Mesenchymal stem cell (in vitro differentiated cells and primary cell): Measurements from ENCODE around the gene TCAF1.
A peak's percentile ranks its signal among the peaks of the same experiment; 100 is the strongest.

Experiments
- DNase-seq: peaks from one replicate; pipeline ENCODE4 v3.0.0-alpha.2; 2013
- H2AFZ ChIP-seq: one replicate; pipeline ENCODE4 v1.6.1; 2013; ENCODE audit warnings: low read depth, mild to moderate bottlenecking, control low read depth, inconsistent platforms, low read length, moderate library complexity
- H2AK5ac ChIP-seq: 2 replicates; pipeline ENCODE4 v1.6.1; 2013; ENCODE audit warnings: low read length, moderate library complexity, mild to moderate bottlenecking, inconsistent platforms; ENCODE audit not compliant: severe bottlenecking
- H2BK120ac ChIP-seq: one replicate; pipeline ENCODE4 v1.6.1; 2013; ENCODE audit warnings: low read depth, mild to moderate bottlenecking, inconsistent platforms, low read length, moderate library complexity
- H2BK12ac ChIP-seq, 2 experiments: one replicate each; pipeline ENCODE4 v1.6.1; 2013; ENCODE audit warnings: inconsistent platforms in 2 of 2, low read length in 2 of 2, mild to moderate bottlenecking in 2 of 2, moderate library complexity in 2 of 2, control low read depth in 1 of 2
- H2BK15ac ChIP-seq: one replicate; pipeline ENCODE4 v1.6.1; 2013; ENCODE audit warnings: mild to moderate bottlenecking, low read depth, inconsistent platforms; ENCODE audit not compliant: poor library complexity, severe bottlenecking
- H2BK5ac ChIP-seq: 2 replicates; pipeline ENCODE4 v1.6.1; 2013; ENCODE audit warnings: low read depth, mild to moderate bottlenecking, low read length, control low read depth, inconsistent platforms; ENCODE audit not compliant: poor library complexity, severe bottlenecking
- H3K14ac ChIP-seq, 2 experiments: one replicate each; pipeline ENCODE4 v1.6.1; 2013; ENCODE audit warnings: inconsistent platforms in 2 of 2, low read length in 2 of 2, control low read depth in 1 of 2, mild to moderate bottlenecking in 1 of 2, moderate library complexity in 1 of 2
- H3K18ac ChIP-seq, 2 experiments: one replicate each; pipeline ENCODE4 v1.6.1; 2013; ENCODE audit warnings: inconsistent platforms in 2 of 2, low read length in 2 of 2, control low read depth in 1 of 2, low read depth in 1 of 2, mild to moderate bottlenecking in 1 of 2
- H3K23ac ChIP-seq, 2 experiments: one replicate each; pipeline ENCODE4 v1.6.1; 2013; ENCODE audit warnings: inconsistent platforms in 2 of 2, low read length in 2 of 2, mild to moderate bottlenecking in 2 of 2, moderate library complexity in 2 of 2, control low read depth in 1 of 2
- H3K27ac ChIP-seq: 2 replicates; pipeline ENCODE4 v1.5.1; 2013; ENCODE audit warnings: mild to moderate bottlenecking, moderate library complexity, low read length, control low read depth, inconsistent platforms; ENCODE audit not compliant: poor library complexity, severe bottlenecking
- H3K27me3 ChIP-seq, 2 experiments: 2 replicates each; pipeline versions ENCODE4 v1.6.1 to v1.7.0; 2013; ENCODE audit warnings: low read length in 2 of 2, mild to moderate bottlenecking in 2 of 2, moderate library complexity in 2 of 2, control low read depth in 1 of 2, inconsistent platforms in 1 of 2; ENCODE audit not compliant: control insufficient read depth in 1 of 2, insufficient read depth in 1 of 2
- H3K36me3 ChIP-seq, 2 experiments: 2 replicates each; pipeline versions ENCODE4 v1.6.1 to v1.7.0; 2013; ENCODE audit warnings: low read length in 2 of 2, control low read depth in 1 of 2, inconsistent platforms in 1 of 2, low read depth in 1 of 2, mild to moderate bottlenecking in 1 of 2; ENCODE audit not compliant: insufficient read depth in 2 of 2, control insufficient read depth in 1 of 2
- H3K4ac ChIP-seq, 2 experiments: one replicate each; pipeline ENCODE4 v1.6.1; 2013; ENCODE audit warnings: inconsistent platforms in 2 of 2, low read length in 2 of 2, mild to moderate bottlenecking in 2 of 2, moderate library complexity in 2 of 2, control low read depth in 1 of 2, low read depth in 1 of 2
- H3K4me1 ChIP-seq: 2 replicates; pipeline ENCODE4 v1.6.1; 2013; ENCODE audit warnings: low read depth, low read length, control low read depth; ENCODE audit not compliant: control insufficient read depth, insufficient read depth
- H3K4me2 ChIP-seq: 2 replicates; pipeline ENCODE4 v1.6.1; 2013; ENCODE audit warnings: low read length, mild to moderate bottlenecking, inconsistent platforms; ENCODE audit not compliant: poor library complexity, severe bottlenecking
- H3K4me3 ChIP-seq, 2 experiments: 2 replicates each; pipeline versions ENCODE4 v1.5.1 to v1.7.0; 2013; ENCODE audit warnings: low read length in 2 of 2, mild to moderate bottlenecking in 2 of 2, control low read depth in 1 of 2, low read depth in 1 of 2; ENCODE audit not compliant: insufficient read depth in 1 of 2
- H3K79me1 ChIP-seq: replicated peaks from 2 replicates; pipeline ENCODE4 v1.6.1; 2013; ENCODE audit warnings: mild to moderate bottlenecking, control low read depth, low read length, inconsistent platforms; ENCODE audit not compliant: poor library complexity, severe bottlenecking
- H3K9ac ChIP-seq: 2 replicates; pipeline ENCODE4 v1.7.0; 2013; ENCODE audit warnings: mild to moderate bottlenecking, low read length, moderate library complexity
- H3K9me3 ChIP-seq: 2 replicates; pipeline ENCODE4 v1.7.0; 2013; ENCODE audit warnings: mild to moderate bottlenecking, low read length; ENCODE audit not compliant: control insufficient read depth
- H4K8ac ChIP-seq: one replicate; pipeline ENCODE4 v1.6.1; 2013; ENCODE audit warnings: inconsistent platforms, mild to moderate bottlenecking, low read length, moderate library complexity
- H4K91ac ChIP-seq: one replicate; pipeline ENCODE4 v1.6.1; 2013; ENCODE audit warnings: mild to moderate bottlenecking, low read length, inconsistent platforms
- WGBS: methylation state at CpG from one replicate; pipeline ENCODE4 v1.1.7; 2013; ENCODE audit warnings: mixed read lengths; 5-methylcytosine and 5-hydroxymethylcytosine counted together

The TCAF1 gene

GRCh38 chr7:143884241-143884968 is 17.6 kb downstream of the TCAF1 start:
- no peaks in the 10 kb centered on the region for H3K27me3 ChIP-seq
- H2BK15ac ChIP-seq: no peak overlapping the region
- peak overlapping the region; percentile 89 for H3K9ac ChIP-seq
- H2BK12ac ChIP-seq: no peak overlapping the region
- peaks cover 0 to 2% of the 10 kb centered on the region in 2 experiments for H3K36me3 ChIP-seq
- H3K23ac ChIP-seq: no peak overlapping the region
- no peak overlapping the region for H4K8ac ChIP-seq
- H3K4me2 ChIP-seq: peak overlapping the region; percentile 88
- H2BK5ac ChIP-seq: no peak overlapping the region
- H3K4me3 ChIP-seq: peak overlapping the region; percentile 68 to 86
- no peak overlapping the region for H3K14ac ChIP-seq
- peak overlapping the region; percentile 39 for H2AK5ac ChIP-seq
- H4K91ac ChIP-seq: no peak overlapping the region
- H3K79me1 ChIP-seq: peaks cover 19% of the 10 kb centered on the region
- H3K27ac ChIP-seq: no peak overlapping the region
- peaks cover 4% of the 10 kb centered on the region for H3K4me1 ChIP-seq
- peaks cover 7% of the 10 kb centered on the region for H3K9me3 ChIP-seq
- no peak for DNase-seq
- H2AFZ ChIP-seq: no peak overlapping the region
- H2BK120ac ChIP-seq: peak overlapping the region; percentile 71
- 46% methylated on average over 6 of the region's 11 CpGs for WGBS
- peak overlapping the region in 1 of 2 experiments; percentile 80 for H3K18ac ChIP-seq
- H3K4ac ChIP-seq: peak overlapping the region; percentile 67 to 95

GRCh38 chr7:143882604-143883078 is 19.3 kb downstream of the TCAF1 start:
- Histone ChIP-seq H4K91ac (no peak overlapping the region), H2BK12ac (peak overlapping the region in 1 of 2 experiments; percentile 63), H3K4me1 (peaks cover 4% of the 10 kb centered on the region), H2BK15ac (no peak overlapping the region), H3K18ac (peak overlapping the region; percentile 68 to 96), H2BK5ac (no peak overlapping the region), H4K8ac (no peak overlapping the region), H3K4me2 (peak overlapping the region; percentile 77), H3K4ac (peak overlapping the region in 1 of 2 experiments; percentile 75), H2AK5ac (no peak overlapping the region), H3K4me3 (peak overlapping the region; percentile 87 to 89), H3K9me3 (no peaks in the 10 kb centered on the region), H3K9ac (peak overlapping the region; percentile 88), H3K27ac (peak overlapping the region; percentile 72), H3K23ac (no peak overlapping the region), H3K14ac (peak overlapping the region in 1 of 2 experiments; percentile 62), H2AFZ (peak overlapping the region; percentile 73), H2BK120ac (no peak overlapping the region), H3K27me3 (no peaks in the 10 kb centered on the region), H3K36me3 (no peaks in the 10 kb centered on the region), H3K79me1 (peaks cover 24% of the 10 kb centered on the region)
- DNase-seq: peak; percentile 81
- WGBS: 3% methylated on average over 12 of the region's 28 CpGs

GRCh38 chr7:143882020-143882603 is 19.9 kb downstream of the TCAF1 start:
- H3K79me1 ChIP-seq: peaks cover 28% of the 10 kb centered on the region
- no peak overlapping the region for H4K8ac ChIP-seq
- H3K4ac ChIP-seq: peak overlapping the region in 1 of 2 experiments; percentile 63
- no peaks in the 10 kb centered on the region for H3K36me3 ChIP-seq
- no peaks in the 10 kb centered on the region for H3K27me3 ChIP-seq
- H3K4me1 ChIP-seq: peaks cover 4% of the 10 kb centered on the region
- peak overlapping the region; percentile 88 for H3K9ac ChIP-seq
- H3K9me3 ChIP-seq: no peaks in the 10 kb centered on the region
- no peak overlapping the region for H2BK5ac ChIP-seq
- H3K14ac ChIP-seq: peak overlapping the region in 1 of 2 experiments; percentile 87
- peak overlapping the region; percentile 66 for H2AFZ ChIP-seq
- H3K23ac ChIP-seq: peak overlapping the region in 1 of 2 experiments; percentile 94
- peak overlapping the region in 1 of 2 experiments; percentile 82 for H3K18ac ChIP-seq
- H3K4me3 ChIP-seq: peak overlapping the region; percentile 87 to 89
- H4K91ac ChIP-seq: no peak overlapping the region
- H3K27ac ChIP-seq: peak overlapping the region; percentile 14
- no peak overlapping the region for H2BK15ac ChIP-seq
- H2AK5ac ChIP-seq: no peak overlapping the region
- H2BK12ac ChIP-seq: peak overlapping the region in 1 of 2 experiments; percentile 15
- H2BK120ac ChIP-seq: no peak overlapping the region
- H3K4me2 ChIP-seq: peak overlapping the region; percentile 55
- WGBS: under 1% methylated on average over 16 of the region's 21 CpGs
- DNase-seq: peak; percentile 88

GRCh38 chr7:143878884-143879283 is 23.1 kb downstream of the TCAF1 start:
- H2BK120ac ChIP-seq: no peak overlapping the region
- no peak overlapping the region for H3K27ac ChIP-seq
- no peak overlapping the region for H3K4ac ChIP-seq
- H3K4me2 ChIP-seq: no peak overlapping the region
- H3K36me3 ChIP-seq: peaks cover 15 to 26% of the 10 kb centered on the region in 2 experiments
- no peak overlapping the region for H2BK5ac ChIP-seq
- no peak overlapping the region for H2AK5ac ChIP-seq
- H3K18ac ChIP-seq: no peak overlapping the region
- H4K91ac ChIP-seq: no peak overlapping the region
- no peak overlapping the region for H2BK15ac ChIP-seq
- no peak overlapping the region for H4K8ac ChIP-seq
- no peak overlapping the region for H3K4me3 ChIP-seq
- peaks cover 40% of the 10 kb centered on the region for H3K79me1 ChIP-seq
- peaks cover 2% of the 10 kb centered on the region for H3K4me1 ChIP-seq
- H3K27me3 ChIP-seq: no peaks in the 10 kb centered on the region
- no peak overlapping the region for H2BK12ac ChIP-seq
- 40% methylated on average over 2 of the region's 4 CpGs for WGBS
- DNase-seq: no peak
- no peaks in the 10 kb centered on the region for H3K9me3 ChIP-seq
- H3K14ac ChIP-seq: no peak overlapping the region
- no peak overlapping the region for H3K23ac ChIP-seq
- H3K9ac ChIP-seq: no peak overlapping the region
- H2AFZ ChIP-seq: no peak overlapping the region
